SK-N-MC (cell line): ENCODE measurements around the gene ERFL.
"Not testable (repeated sequence)": the region's sequence is repeated elsewhere in the genome, so short reads cannot be mapped to it uniquely, and the experiment has no call there.

Experiments
- DNase-seq: peaks from one replicate; pipeline ENCODE4 v3.0.0-alpha.2; 2011; ENCODE audit warnings: low read depth, low spot score
- H3K27ac ChIP-seq: fragments of 200-600 bp; sonication (generic); 2 replicates; pipeline ENCODE4 v1.5.1; 2016; ENCODE audit warnings: mixed run types
- H3K36me3 ChIP-seq: fragments of 200-600 bp; sonication (generic); 2 replicates; pipeline ENCODE4 v1.6.1; 2017; ENCODE audit warnings: antibody characterized with exemption, low read length, mixed read lengths; ENCODE audit not compliant: insufficient read depth
- H3K4me3 ChIP-seq: fragments of 200-600 bp; sonication (generic); 2 replicates; pipeline ENCODE4 v1.5.1; 2016
- H3K9ac ChIP-seq: fragments of 200-600 bp; sonication (generic); 2 replicates; pipeline ENCODE4 v1.8.0; 2017; ENCODE audit warnings: mixed run types, mixed read lengths; ENCODE audit not compliant: insufficient read length
- H3K9me3 ChIP-seq: fragments of 200-600 bp; sonication (generic); 2 replicates; pipeline ENCODE4 v1.6.1; 2017; ENCODE audit warnings: low read depth, mild to moderate bottlenecking, antibody characterized with exemption, low read length, moderate library complexity, mixed read lengths
- EZH2 ChIP-seq: fragments of 200-600 bp; sonication (generic); IDR thresholded peaks from one replicate; pipeline ENCODE4 v1.6.1; 2017; ENCODE audit warnings: antibody characterized with exemption
- FOXP2 ChIP-seq: optimal IDR thresholded peaks from 2 replicates; pipeline ENCODE3; 2011; ENCODE audit warnings: mild to moderate bottlenecking, moderate library complexity; ENCODE audit not compliant: insufficient read depth; ENCODE audit errors: extremely low read length, control extremely low read depth
- POLR2AphosphoS5 ChIP-seq: IDR thresholded peaks from 2 replicates; pipeline ENCODE4 v1.6.1; 2012; ENCODE audit warnings: mild to moderate bottlenecking, low read depth, low read length, borderline replicate concordance

The ERFL gene

DNA sequence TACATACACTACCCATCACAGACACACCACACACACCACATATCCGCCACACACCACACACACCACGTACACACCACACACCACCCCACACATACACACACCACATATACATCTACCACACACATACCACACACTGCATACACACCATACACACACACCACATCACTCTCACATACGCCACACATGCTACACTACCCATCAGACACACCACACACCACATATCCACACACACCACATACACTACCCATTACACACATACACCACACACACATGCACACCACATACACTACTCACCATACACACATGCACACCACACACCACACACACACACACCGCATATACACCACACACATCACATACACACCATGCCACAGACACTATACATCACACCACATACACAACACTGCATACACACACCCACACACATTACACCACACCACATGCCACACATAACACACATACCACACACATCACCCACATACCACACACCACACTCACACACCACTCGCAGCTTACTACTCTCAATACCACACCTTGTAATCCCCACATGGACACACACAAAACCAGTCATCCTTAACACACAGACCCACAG is 9.5 kb downstream of the ERFL start:
- no peaks in the 10 kb centered on the region for H3K9me3 ChIP-seq
- H3K9ac ChIP-seq = no peak overlapping the region
- TF ChIP-seq EZH2 = no peak
- TF ChIP-seq FOXP2 = no peak
- TF ChIP-seq POLR2AphosphoS5 = no peak
- H3K27ac ChIP-seq = no peak overlapping the region
- no peaks in the 10 kb centered on the region for H3K36me3 ChIP-seq
- no peak overlapping the region for H3K4me3 ChIP-seq
- DNase-seq = no peak

DNA sequence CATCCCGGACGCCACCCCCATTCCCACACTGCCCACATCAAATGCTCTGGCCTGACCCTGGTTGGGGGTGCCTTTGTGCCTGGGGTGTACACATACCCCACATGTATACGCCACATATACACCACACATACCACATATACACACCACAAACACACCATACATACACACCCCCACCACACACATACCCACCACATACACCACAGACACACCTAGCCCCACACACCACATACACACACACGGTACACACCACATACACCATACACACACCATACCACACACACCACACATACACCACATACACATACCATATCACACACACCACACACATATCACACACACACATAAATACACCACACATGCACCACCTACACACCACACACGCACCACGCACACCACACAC is 10.2 kb downstream of the ERFL start:
- no peak overlapping the region for H3K27ac ChIP-seq
- H3K9me3 ChIP-seq = no peaks in the 10 kb centered on the region
- H3K36me3 ChIP-seq = no peaks in the 10 kb centered on the region
- TF ChIP-seq EZH2 (no peak), FOXP2 (no peak), POLR2AphosphoS5 (no peak)
- no peak overlapping the region for H3K9ac ChIP-seq
- DNase-seq = no peak
- H3K4me3 ChIP-seq = no peak overlapping the region

DNA sequence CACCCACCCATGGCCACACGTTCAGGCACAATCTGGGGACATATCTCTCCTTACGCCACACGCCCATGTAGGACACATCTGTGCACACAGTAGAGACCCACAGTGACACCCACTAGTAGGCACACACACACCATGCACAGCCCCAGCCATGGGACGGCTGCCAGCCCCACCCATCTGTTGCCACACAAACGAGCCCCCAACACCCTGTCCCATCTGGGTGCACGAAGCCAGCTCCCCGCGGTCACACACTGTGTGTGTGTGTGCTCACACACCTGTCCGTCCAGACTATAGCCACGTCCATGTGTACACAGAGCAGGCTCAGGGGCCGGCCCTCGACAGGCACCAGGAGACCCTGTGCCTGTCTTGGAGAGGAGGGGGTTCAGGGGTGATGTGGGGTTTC is 10.6 kb downstream of the ERFL start:
- H3K27ac ChIP-seq = no peak overlapping the region
- no peak overlapping the region for H3K4me3 ChIP-seq
- H3K9ac ChIP-seq = no peak overlapping the region
- H3K9me3 ChIP-seq = no peaks in the 10 kb centered on the region
- H3K36me3 ChIP-seq = no peaks in the 10 kb centered on the region
- no peak for TF ChIP-seq EZH2
- TF ChIP-seq FOXP2 = no peak
- TF ChIP-seq POLR2AphosphoS5 = no peak
- no peak for DNase-seq

- no peak overlapping the region for H3K9ac ChIP-seq
Observed at GRCh38 chr19:41915776-41916414, 12.4 kb downstream of the ERFL start.

GRCh38 chr19:41915021-41915775 is 13.1 kb downstream of the ERFL start:
- no peak overlapping the region for H3K9ac ChIP-seq
- no peak for DNase-seq
- TF ChIP-seq EZH2 (no peak), FOXP2 (no peak), POLR2AphosphoS5 (no peak)
- no peaks in the 10 kb centered on the region for H3K36me3 ChIP-seq
- H3K9me3 ChIP-seq = no peaks in the 10 kb centered on the region
- peak overlapping the region; percentile 54 for H3K4me3 ChIP-seq
- no peak overlapping the region for H3K27ac ChIP-seq

More at GRCh38 chr19:41915776-41916414, 12.4 kb downstream of the ERFL start:
- Histone ChIP-seq H3K36me3 (no peaks in the 10 kb centered on the region), H3K4me3 (no peak overlapping the region), H3K27ac (no peak overlapping the region), H3K9me3 (no peaks in the 10 kb centered on the region)
- TF ChIP-seq EZH2 (no peak), FOXP2 (no peak), POLR2AphosphoS5 (no peak)
- DNase-seq = no peak

DNA sequence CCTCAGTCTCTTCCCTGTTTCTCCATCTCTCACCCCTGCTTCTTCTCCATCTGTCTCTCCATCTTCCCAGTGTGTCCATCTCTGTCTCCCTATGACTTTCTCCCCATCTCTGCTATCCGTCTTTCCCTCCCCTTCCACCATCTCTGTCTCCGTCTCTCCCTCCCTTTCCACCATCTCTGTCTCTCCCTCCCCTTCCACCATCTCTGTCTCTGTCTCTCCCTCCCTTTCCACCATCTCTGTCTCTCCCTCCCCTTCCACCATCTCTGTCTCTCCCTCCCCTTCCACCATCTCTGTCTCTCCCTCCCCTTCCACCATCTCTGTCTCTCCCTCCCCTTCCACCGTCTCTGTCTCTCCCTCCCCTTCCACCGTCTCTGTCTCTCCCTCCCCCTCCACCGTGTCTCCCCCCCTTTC is 13.8 kb downstream of the ERFL start:
- DNase-seq, H3K36me3 ChIP-seq, H3K9me3 ChIP-seq, H3K27ac ChIP-seq, H3K4me3 ChIP-seq, H3K9ac ChIP-seq: not testable (repeated sequence)

- Histone ChIP-seq H3K9me3 (no peaks in the 10 kb centered on the region), H3K27ac (no peak overlapping the region), H3K9ac (no peak overlapping the region), H3K36me3 (no peaks in the 10 kb centered on the region), H3K4me3 (no peak overlapping the region)
- no peak for DNase-seq
- TF ChIP-seq FOXP2 (no peak), EZH2 (no peak), POLR2AphosphoS5 (no peak)
Observed at GRCh38 chr19:41913538-41914423, 14.5 kb downstream of the ERFL start.

GRCh38 chr19:41912899-41913537 is 15.2 kb downstream of the ERFL start:
- Histone ChIP-seq H3K9me3 (no peaks in the 10 kb centered on the region), H3K9ac (no peak overlapping the region), H3K4me3 (no peak overlapping the region), H3K27ac (no peak overlapping the region), H3K36me3 (no peaks in the 10 kb centered on the region)
- no peak for TF ChIP-seq POLR2AphosphoS5
- TF ChIP-seq FOXP2 = no peak
- TF ChIP-seq EZH2 = no peak
- no peak for DNase-seq
